Effector CD4-positive, alpha-beta T cell (primary cell): ENCODE data around the gene TMX3.

Experiments used
- DNase-seq: peaks from one replicate; pipeline ENCODE4 v3.0.0-alpha.2; 2020
- total RNA-seq: gene quantifications from one replicate; lab custom pipeline; 2026; lab: John Stamatoyannopoulos, UW

Gene TMX3
- 54.0 reads per million, percentile 70 among the genes with 10 or more reads in this experiment for total RNA-seq

GRCh38 chr18:68714712-68715496, at the start of gene TMX3:
TSS of gene TMX3 (minus strand) at chr18:68715108. CDS start at chr18:68714981, 127 bp downstream.
- peak; percentile 89 for DNase-seq

GRCh38 chr18:68764016-68764415, 49.1 kb upstream of the TMX3 start:
- no peak for DNase-seq

- no peak for DNase-seq
Observed at GRCh38 chr18:68763083-68763482, 48.2 kb upstream of the TMX3 start.

GRCh38 chr18:68759308-68759707, 44.4 kb upstream of the TMX3 start:
- DNase-seq: no peak

GRCh38 chr18:68757126-68757525, 42.2 kb upstream of the TMX3 start:
- no peak for DNase-seq

GRCh38 chr18:68742206-68742605, 27.3 kb upstream of the TMX3 start:
- no peak for DNase-seq

GRCh38 chr18:68740966-68741365, 26.1 kb upstream of the TMX3 start:
- DNase-seq: no peak

- DNase-seq: no peak
Observed at GRCh38 chr18:68739462-68739861, 24.6 kb upstream of the TMX3 start.

GRCh38 chr18:68738564-68738963, 23.7 kb upstream of the TMX3 start:
- no peak for DNase-seq

- DNase-seq: no peak
Observed at GRCh38 chr18:68735483-68736343, 20.8 kb upstream of the TMX3 start.

GRCh38 chr18:68734308-68734707, 19.4 kb upstream of the TMX3 start:
- no peak for DNase-seq

GRCh38 chr18:68733707-68734106, 18.8 kb upstream of the TMX3 start:
- DNase-seq: no peak

GRCh38 chr18:68728081-68728700, 13.3 kb upstream of the TMX3 start:
- no peak for DNase-seq

- no peak for DNase-seq
Observed at GRCh38 chr18:68727506-68727905, 12.6 kb upstream of the TMX3 start.

GRCh38 chr18:68725346-68725745, 10.4 kb upstream of the TMX3 start:
- no peak for DNase-seq

GRCh38 chr18:68724021-68724420, 9.1 kb upstream of the TMX3 start:
- DNase-seq: no peak

GRCh38 chr18:68723539-68723938, 8.6 kb upstream of the TMX3 start:
- no peak for DNase-seq

- no peak for DNase-seq
Observed at GRCh38 chr18:68722821-68723220, 7.9 kb upstream of the TMX3 start.

GRCh38 chr18:68721681-68722583, 7.0 kb upstream of the TMX3 start:
- no peak for DNase-seq

GRCh38 chr18:68714366-68714711, 569 bp downstream of the TMX3 start:
- no peak for DNase-seq

- no peak for DNase-seq
Observed at GRCh38 chr18:68713796-68714195, 1.1 kb downstream of the TMX3 start.

GRCh38 chr18:68713131-68713530, 1.8 kb downstream of the TMX3 start:
- no peak for DNase-seq
